ENCODE data around the gene ARSG. TPM values are rescaled to one million over a fixed set of nuclear protein-coding genes. Genes with fewer than 3 reads are reported as not detected.

ARSG gene
- total RNA-seq, 2 experiments from 2014 or later = 26.1 to 53.0 TPM

DNA sequence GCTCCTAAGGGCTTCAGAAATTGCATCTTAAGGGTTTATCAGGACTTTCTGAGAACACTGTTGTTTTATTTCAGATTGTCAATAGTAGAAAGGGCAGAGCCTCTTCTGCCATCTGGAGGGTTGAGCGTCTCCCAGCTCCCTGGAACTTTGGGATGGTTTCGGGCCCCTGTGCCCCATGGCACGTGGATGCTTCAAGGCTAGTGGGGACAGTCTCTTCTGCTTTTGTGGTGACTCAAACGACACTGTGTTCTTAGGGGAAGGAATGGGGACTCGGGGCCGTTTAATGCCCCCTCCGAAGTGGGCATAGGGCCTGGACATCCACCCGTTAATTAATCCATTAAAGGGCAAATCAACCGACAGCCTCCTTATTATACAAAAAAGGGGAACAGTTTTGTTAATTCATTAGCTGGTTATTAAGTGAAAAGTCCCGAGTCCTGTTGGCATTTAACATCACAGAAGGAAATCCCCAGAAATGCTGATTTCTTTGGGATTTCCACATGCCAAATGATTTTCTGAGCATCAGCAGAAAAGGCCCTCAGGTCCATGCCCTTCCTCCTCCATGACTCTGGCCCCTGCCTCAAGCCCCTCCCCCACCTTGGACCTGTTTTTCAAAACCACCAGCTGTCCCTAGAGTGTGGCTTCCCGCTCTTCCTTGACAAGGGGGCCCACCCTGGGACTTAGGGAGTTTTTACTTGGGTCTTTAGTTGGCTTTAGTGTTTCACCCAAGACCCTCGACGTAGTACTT, 68.7 kb downstream of the ARSG start:
- CTCF ChIA-PET (ENCODE audit: unreplicated experiment) = no interaction called here
- intact Hi-C loops (cut with micrococcal nuclease; ENCODE audit: unreplicated experiment) = loop anchor here (5.0 kb wide), 1 partner anchor 68 kb away; the partner anchor contains the start of genes ARSG and SLC16A6

DNA sequence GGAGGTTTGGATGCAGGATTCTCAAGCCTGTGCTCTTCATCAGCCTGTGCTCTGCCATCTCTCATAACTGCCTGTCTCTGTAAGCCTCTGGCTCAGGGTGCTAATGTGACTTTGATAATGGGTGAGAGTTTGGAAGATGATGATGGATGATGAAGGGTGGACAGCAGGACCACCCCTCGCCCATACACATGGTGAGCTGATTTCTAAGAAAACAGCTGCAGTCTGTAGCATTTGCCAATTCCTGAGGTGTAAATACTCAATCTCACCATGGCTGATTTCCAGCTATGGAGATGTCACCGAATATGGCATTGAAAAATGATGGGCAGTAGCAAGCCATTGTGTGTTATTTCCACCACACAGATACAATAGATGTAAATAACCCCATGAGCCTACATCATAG, 74.2 kb downstream of the ARSG start:
- no peaks in the 10 kb centered on the region for H3K9me3 ChIP-seq (ENCODE audit: low read length)
- intact Hi-C loops (cut with micrococcal nuclease; ENCODE audit: unreplicated experiment) = no loop called here
- POLR2A ChIA-PET = interaction anchor here (0.5 to 1.0 kb wide), 2 partner anchors 18 to 37 kb away, joined by 3 read pairs; no protein-coding TSS in a partner anchor
- H2AFZ ChIP-seq (ENCODE audit: low read length) = no peak overlapping the region
- H3K4me2 ChIP-seq (ENCODE audit: low read length) = no peak overlapping the region
- H3K9me2 ChIP-seq (ENCODE audit: insufficient read depth, low read length) = no peaks in the 10 kb centered on the region
- no peak for TF ChIP-seq EZH2phosphoT487 (IDR thresholded peaks at IDR 0.05; ENCODE audit: borderline replicate concordance, low read depth, low read length)
- TF ChIP-seq, protein P1, sequence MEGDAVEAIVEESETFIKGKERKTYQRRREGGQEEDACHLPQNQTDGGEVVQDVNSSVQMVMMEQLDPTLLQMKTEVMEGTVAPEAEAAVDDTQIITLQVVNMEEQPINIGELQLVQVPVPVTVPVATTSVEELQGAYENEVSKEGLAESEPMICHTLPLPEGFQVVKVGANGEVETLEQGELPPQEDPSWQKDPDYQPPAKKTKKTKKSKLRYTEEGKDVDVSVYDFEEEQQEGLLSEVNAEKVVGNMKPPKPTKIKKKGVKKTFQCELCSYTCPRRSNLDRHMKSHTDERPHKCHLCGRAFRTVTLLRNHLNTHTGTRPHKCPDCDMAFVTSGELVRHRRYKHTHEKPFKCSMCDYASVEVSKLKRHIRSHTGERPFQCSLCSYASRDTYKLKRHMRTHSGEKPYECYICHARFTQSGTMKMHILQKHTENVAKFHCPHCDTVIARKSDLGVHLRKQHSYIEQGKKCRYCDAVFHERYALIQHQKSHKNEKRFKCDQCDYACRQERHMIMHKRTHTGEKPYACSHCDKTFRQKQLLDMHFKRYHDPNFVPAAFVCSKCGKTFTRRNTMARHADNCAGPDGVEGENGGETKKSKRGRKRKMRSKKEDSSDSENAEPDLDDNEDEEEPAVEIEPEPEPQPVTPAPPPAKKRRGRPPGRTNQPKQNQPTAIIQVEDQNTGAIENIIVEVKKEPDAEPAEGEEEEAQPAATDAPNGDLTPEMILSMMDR (conservative IDR thresholded peaks at IDR 0.05; ENCODE audit: low read length) = no peak
- CTCF ChIA-PET (ENCODE audit: unreplicated experiment) = no interaction called here
- DNase-seq (ENCODE audit: low spot score) = no peak
- no peak overlapping the region for H3K4me3 ChIP-seq (ENCODE audit: low read depth, low read length, poor library complexity, severe bottlenecking)
- BruUV-seq (replicated peaks) = no TSS peak
- H3K36me3 ChIP-seq (ENCODE audit: insufficient read depth, low read length) = no peaks in the 10 kb centered on the region
- H3K79me2 ChIP-seq (ENCODE audit: insufficient read depth, low read depth, low read length) = no peaks in the 10 kb centered on the region
- no peak overlapping the region for H3K27ac ChIP-seq (ENCODE audit: low read depth, low read length, poor library complexity, severe bottlenecking)
- no peaks in the 10 kb centered on the region for H3K4me1 ChIP-seq (ENCODE audit: insufficient read depth, low read length, poor library complexity, severe bottlenecking)
- no peaks in the 10 kb centered on the region for H4K20me1 ChIP-seq (ENCODE audit: insufficient read depth, low read length)

More for the DNA sequence above, 68.7 kb downstream of the ARSG start:
- H3K79me2 ChIP-seq (ENCODE audit: insufficient read depth, low read depth, low read length) = no peaks in the 10 kb centered on the region
- no TSS peak for BruUV-seq (replicated peaks)
- H4K20me1 ChIP-seq (ENCODE audit: insufficient read depth, low read length) = no peaks in the 10 kb centered on the region
- H3K4me3 ChIP-seq (ENCODE audit: low read depth, low read length, poor library complexity, severe bottlenecking) = no peak overlapping the region
- no peak overlapping the region for H3K4me2 ChIP-seq (ENCODE audit: low read length)
- no peaks in the 10 kb centered on the region for H3K36me3 ChIP-seq (ENCODE audit: insufficient read depth, low read length)
- no peaks in the 10 kb centered on the region for H3K9me2 ChIP-seq (ENCODE audit: insufficient read depth, low read length)
- H3K27ac ChIP-seq (ENCODE audit: low read depth, low read length, poor library complexity, severe bottlenecking) = no peak overlapping the region
- POLR2A ChIA-PET = interaction anchor here (0.6 kb wide), 1 partner anchor 405 kb away, joined by 3 read pairs; no protein-coding TSS in a partner anchor
- peaks cover 5% of the 10 kb centered on the region for H3K4me1 ChIP-seq (ENCODE audit: insufficient read depth, low read length, poor library complexity, severe bottlenecking)
- DNase-seq (ENCODE audit: low spot score) = no peak
- no peak for TF ChIP-seq EZH2phosphoT487 (IDR thresholded peaks at IDR 0.05; ENCODE audit: borderline replicate concordance, low read depth, low read length)
- TF ChIP-seq, protein P1 (conservative IDR thresholded peaks at IDR 0.05; ENCODE audit: low read length) = no peak
- H2AFZ ChIP-seq (ENCODE audit: low read length) = no peak overlapping the region
- no peaks in the 10 kb centered on the region for H3K9me3 ChIP-seq (ENCODE audit: low read length)

DNA sequence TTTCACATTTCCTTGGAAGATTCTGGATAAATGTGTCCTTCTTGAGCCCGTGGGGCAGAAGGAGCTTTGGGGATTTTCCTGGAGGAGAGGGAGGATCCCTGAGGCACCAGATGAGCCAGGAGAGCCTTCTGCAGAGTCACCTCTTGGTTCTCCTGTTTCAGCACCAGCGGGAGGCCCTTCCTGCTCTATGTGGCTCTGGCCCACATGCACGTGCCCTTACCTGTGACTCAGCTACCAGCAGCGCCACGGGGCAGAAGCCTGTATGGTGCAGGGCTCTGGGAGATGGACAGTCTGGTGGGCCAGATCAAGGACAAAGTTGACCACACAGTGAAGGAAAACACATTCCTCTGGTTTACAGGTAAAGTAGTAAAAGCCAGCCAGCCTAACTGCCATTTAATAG, 77.1 kb downstream of the ARSG start:
- intact Hi-C loops (cut with micrococcal nuclease; ENCODE audit: unreplicated experiment) = no loop called here
- H3K9me2 ChIP-seq (ENCODE audit: insufficient read depth, low read length) = no peaks in the 10 kb centered on the region
- ChIA-PET CTCF (ENCODE audit: unreplicated experiment) (interaction anchor here (1.1 kb wide), 1 partner anchor 15 kb away, joined by 3 read pairs; no protein-coding TSS in a partner anchor), POLR2A (interaction anchor here (1.0 to 1.2 kb wide), 2 partner anchors 11 to 27 kb away, joined by 3 read pairs; no protein-coding TSS in a partner anchor)
- no peak overlapping the region for H3K27ac ChIP-seq (ENCODE audit: low read depth, low read length, poor library complexity, severe bottlenecking)
- TF ChIP-seq EZH2phosphoT487 (IDR thresholded peaks at IDR 0.05; ENCODE audit: borderline replicate concordance, low read depth, low read length) = no peak
- TF ChIP-seq, protein P1 (conservative IDR thresholded peaks at IDR 0.05; ENCODE audit: low read length) = no peak
- no peak overlapping the region for H3K4me2 ChIP-seq (ENCODE audit: low read length)
- no peak overlapping the region for H3K4me3 ChIP-seq (ENCODE audit: low read depth, low read length, poor library complexity, severe bottlenecking)
- H3K4me1 ChIP-seq (ENCODE audit: insufficient read depth, low read length, poor library complexity, severe bottlenecking) = no peaks in the 10 kb centered on the region
- H3K36me3 ChIP-seq (ENCODE audit: insufficient read depth, low read length) = no peaks in the 10 kb centered on the region
- no peaks in the 10 kb centered on the region for H3K79me2 ChIP-seq (ENCODE audit: insufficient read depth, low read depth, low read length)
- no peak overlapping the region for H2AFZ ChIP-seq (ENCODE audit: low read length)
- H3K9me3 ChIP-seq (ENCODE audit: low read length) = no peaks in the 10 kb centered on the region
- DNase-seq (ENCODE audit: low spot score) = no peak
- BruUV-seq (replicated peaks) = no TSS peak
- no peaks in the 10 kb centered on the region for H4K20me1 ChIP-seq (ENCODE audit: insufficient read depth, low read length)
